SK-N-SH (cell line): ENCODE measurements around the gene XIRP1. TPM values are rescaled to one million over a fixed set of nuclear protein-coding genes. Genes with fewer than 3 reads are reported as not detected.

Experiments
- CTCF ChIA-PET: fragments of 300-600, 350-600 bp; formaldehyde crosslinking; extraction: SDS; loops from one replicate; lab custom pipeline; 2021; lab: Yijun Ruan, JAX
- POLR2A ChIA-PET: fragments of 350-600 bp; sonication (Branson Sonifier 250); formaldehyde crosslinking; extraction: SDS; loops from one replicate; lab custom pipeline; 2020; ENCODE audit warnings: antibody characterized with exemption, inconsistent platforms; lab: Yijun Ruan, JAX
- DNase-seq: peaks from one replicate; pipeline ENCODE4 v3.0.0; 2012
- H2AFZ ChIP-seq: fragments of 200-600 bp; sonication (generic); 2 replicates; pipeline ENCODE4 v1.8.1; 2016; ENCODE audit warnings: antibody characterized with exemption, mild to moderate bottlenecking, low read depth
- H3F3A ChIP-seq: fragments of 200-600 bp; sonication (generic); replicated peaks from 2 replicates; pipeline ENCODE3; 2016; ENCODE audit warnings: antibody characterized with exemption, mild to moderate bottlenecking; ENCODE audit not compliant: insufficient read depth
- H3K27ac ChIP-seq, 2 experiments: fragments of 200-500 bp in 1 of 2; fragments of 200-600 bp in 1 of 2; sonication (Bioruptor generic) in 1 of 2; sonication (generic), shearing (Covaris generic) in 1 of 2; 2 replicates each; pipeline versions ENCODE4 v1.5.1 to v1.6.1; 2014 to 2016; ENCODE audit warnings: low read depth in 2 of 2, inconsistent platforms in 1 of 2, low read length in 1 of 2, mild to moderate bottlenecking in 1 of 2, mixed read lengths in 1 of 2
- H3K27me3 ChIP-seq: fragments of 200-600 bp; sonication (generic), shearing (Covaris generic); 2 replicates; pipeline ENCODE4 v1.6.1; 2016; ENCODE audit warnings: mixed run types; ENCODE audit not compliant: insufficient read depth
- H3K36me3 ChIP-seq, 2 experiments: fragments of 200-500 bp in 1 of 2; fragments of 200-600 bp in 1 of 2; sonication (Bioruptor generic) in 1 of 2; sonication (generic) in 1 of 2; replicated peaks in 1 of 2; 2 replicates each; pipeline versions ENCODE3 to v1.5.1; 2014 to 2016; ENCODE audit warnings: low read length in 1 of 2, mild to moderate bottlenecking in 1 of 2; ENCODE audit not compliant: insufficient read depth in 2 of 2, control insufficient read depth in 1 of 2
- H3K4me1 ChIP-seq, 2 experiments: fragments of 200-500 bp in 1 of 2; fragments of 200-600 bp in 1 of 2; sonication (Bioruptor generic) in 1 of 2; sonication (generic), shearing (Covaris generic) in 1 of 2; 2 replicates each; pipeline versions ENCODE4 v1.5.1 to v1.6.1; 2014 to 2016; ENCODE audit warnings: low read depth in 1 of 2, low read length in 1 of 2, mixed run types in 1 of 2; ENCODE audit not compliant: insufficient read depth in 2 of 2, control insufficient read depth in 1 of 2
- H3K4me2 ChIP-seq: fragments of 200-600 bp; sonication (generic), shearing (Covaris generic); 2 replicates; pipeline ENCODE4 v1.6.1; 2017; ENCODE audit warnings: mixed run types
- H3K4me3 ChIP-seq, 2 experiments: fragments of 200-500 bp in 1 of 2; fragments of 200-600 bp in 1 of 2; sonication (Bioruptor generic) in 1 of 2; sonication (generic), shearing (Covaris generic) in 1 of 2; 2 replicates each; pipeline versions ENCODE4 v1.5.1 to v1.8.1; 2014 to 2016; ENCODE audit warnings: low read depth in 2 of 2, inconsistent platforms in 1 of 2, low read length in 1 of 2, mild to moderate bottlenecking in 1 of 2, mixed read lengths in 1 of 2, moderate library complexity in 1 of 2
- H3K79me2 ChIP-seq: fragments of 200-600 bp; sonication (generic); 2 replicates; pipeline ENCODE4 v1.8.1; 2017; ENCODE audit warnings: mild to moderate bottlenecking; ENCODE audit not compliant: insufficient read depth
- H3K9ac ChIP-seq: fragments of 200-600 bp; sonication (generic); 2 replicates; pipeline ENCODE4 v1.6.1; 2017; ENCODE audit warnings: mixed run types
- H3K9me2 ChIP-seq: fragments of 200-600 bp; sonication (generic); 2 replicates; pipeline ENCODE4 v1.6.1; 2017; ENCODE audit warnings: mixed run types
- H3K9me3 ChIP-seq: fragments of 200-600 bp; sonication (generic); 2 replicates; pipeline ENCODE4 v1.6.1; 2017; ENCODE audit warnings: mixed run types, mild to moderate bottlenecking, moderate library complexity
- H4K20me1 ChIP-seq: fragments of 200-600 bp; sonication (generic); 2 replicates; pipeline ENCODE4 v1.6.1; 2017; ENCODE audit warnings: mild to moderate bottlenecking, mixed run types; ENCODE audit not compliant: insufficient read depth
- EP300 ChIP-seq, 2 experiments: IDR thresholded peaks; 2 replicates each; pipeline versions ENCODE4 v1.4.0 to v1.6.1; 2012; ENCODE audit warnings: borderline replicate concordance in 1 of 2, low read depth in 1 of 2, low read length in 1 of 2
- FOSL2 ChIP-seq: IDR thresholded peaks from 2 replicates; pipeline ENCODE4 v1.4.0; 2012; ENCODE audit warnings: low read depth, mild to moderate bottlenecking, moderate library complexity, borderline replicate concordance
- FOXM1 ChIP-seq: IDR thresholded peaks from 2 replicates; pipeline ENCODE4 v1.4.0; 2012; ENCODE audit warnings: low read depth, mild to moderate bottlenecking
- GABPA ChIP-seq: IDR thresholded peaks from 2 replicates; pipeline ENCODE4 v1.4.0; 2012; ENCODE audit warnings: low read depth, mild to moderate bottlenecking
- MAX ChIP-seq: IDR thresholded peaks from 2 replicates; pipeline ENCODE4 v1.4.0; 2012; ENCODE audit warnings: low read depth
- NFIC ChIP-seq: IDR thresholded peaks from 2 replicates; pipeline ENCODE4 v1.4.0; 2012; ENCODE audit warnings: borderline replicate concordance
- RAD21 ChIP-seq: IDR thresholded peaks from 2 replicates; pipeline ENCODE4 v1.6.1; 2012; ENCODE audit warnings: mild to moderate bottlenecking, low read length
- REST ChIP-seq: IDR thresholded peaks from 2 replicates; pipeline ENCODE4 v1.6.1; 2012; ENCODE audit warnings: mild to moderate bottlenecking, low read depth, low read length, moderate library complexity
- RXRA ChIP-seq: IDR thresholded peaks from 2 replicates; pipeline ENCODE4 v1.4.0; 2012; ENCODE audit warnings: low read depth, mild to moderate bottlenecking, borderline replicate concordance
- SIN3A ChIP-seq: IDR thresholded peaks from 2 replicates; pipeline ENCODE4 v1.6.1; 2012; ENCODE audit warnings: low read depth, mild to moderate bottlenecking, low read length, moderate library complexity, borderline replicate concordance
- TCF12 ChIP-seq: IDR thresholded peaks from 2 replicates; pipeline ENCODE4 v1.4.0; 2012
- USF1 ChIP-seq: IDR thresholded peaks from 2 replicates; pipeline ENCODE4 v1.4.0; 2012; ENCODE audit warnings: low read depth, borderline replicate concordance
- YY1 ChIP-seq: IDR thresholded peaks from 2 replicates; pipeline ENCODE4 v1.4.0; 2012; ENCODE audit warnings: low read depth, mild to moderate bottlenecking
- ZBTB33 ChIP-seq: IDR thresholded peaks from 2 replicates; pipeline ENCODE4 v1.4.0; 2012; ENCODE audit warnings: low read depth, borderline replicate concordance
- WGBS: methylation state at CpG from one replicate; pipeline ENCODE4 v1.1.6; 2017; ENCODE audit warnings: low lambda C conversion rate; 5-methylcytosine and 5-hydroxymethylcytosine counted together
- polyA plus RNA-seq, 3 experiments: library from polyadenylated mRNA; depleted of rRNA; stranded (reverse); fragments of >200 nt; gene quantifications; 2 replicates each; pipeline ENCODE4 v1.2.3, GENCODE V29; 2012
- TF ChIP-seq, protein P1 (sequence below): IDR thresholded peaks from 2 replicates; pipeline ENCODE4; 2012
- TF ChIP-seq, protein P2 (sequence below): fragments of 200-600 bp; sonication (generic); IDR thresholded peaks from 2 replicates; pipeline ENCODE4 v1.6.1; 2017; ENCODE audit warnings: antibody characterized with exemption, mild to moderate bottlenecking, moderate library complexity

XIRP1 gene
- polyA plus RNA-seq, 1 of the 3 experiments (the other 2 are of a cell fraction) = not detected

GRCh38 chr3:39166134-39166710 is 26.2 kb downstream of the XIRP1 start:
- H4K20me1 ChIP-seq = no peaks in the 10 kb centered on the region
- peak overlapping the region; percentile 26; the same call in 1 of the 2 replicates for H3K4me2 ChIP-seq
- no peaks in the 10 kb centered on the region for H3K9me2 ChIP-seq
- peak overlapping the region in 1 of 2 experiments; percentile 72; a peak in 2 of 4 replicates for H3K27ac ChIP-seq
- TF ChIP-seq RXRA (no peak; the same call in 1 of the 2 replicates), REST (no peak), ZBTB33 (no peak), NFIC (peak; percentile 44), RAD21 (0 out of 2 replicates have a peak, but pooled peaks have one; percentile 14), FOSL2 (peak; percentile 62), FOXM1 (no peak), SIN3A (no peak), TCF12 (peak; percentile 51; the same call in 1 of the 2 replicates), USF1 (no peak), EP300 (IDR thresholded peaks at IDR 0.05; ENCODE audit: borderline replicate concordance in 1 of 2, low read depth in 1 of 2, low read length in 1 of 2) (0 out of 4 replicates have a peak, but pooled peaks of 1 of the 2 experiments have one; percentile 13), GABPA (peak; percentile 36; the same call in 1 of the 2 replicates), MAX (0 out of 2 replicates have a peak, but pooled peaks have one; percentile 12), YY1 (peak; percentile 34; the same call in 1 of the 2 replicates)
- TF ChIP-seq, protein P1, sequence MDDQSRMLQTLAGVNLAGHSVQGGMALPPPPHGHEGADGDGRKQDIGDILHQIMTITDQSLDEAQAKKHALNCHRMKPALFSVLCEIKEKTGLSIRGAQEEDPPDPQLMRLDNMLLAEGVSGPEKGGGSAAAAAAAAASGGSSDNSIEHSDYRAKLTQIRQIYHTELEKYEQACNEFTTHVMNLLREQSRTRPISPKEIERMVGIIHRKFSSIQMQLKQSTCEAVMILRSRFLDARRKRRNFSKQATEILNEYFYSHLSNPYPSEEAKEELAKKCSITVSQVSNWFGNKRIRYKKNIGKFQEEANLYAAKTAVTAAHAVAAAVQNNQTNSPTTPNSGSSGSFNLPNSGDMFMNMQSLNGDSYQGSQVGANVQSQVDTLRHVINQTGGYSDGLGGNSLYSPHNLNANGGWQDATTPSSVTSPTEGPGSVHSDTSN = peak; percentile 60
- TF ChIP-seq, protein P2, sequence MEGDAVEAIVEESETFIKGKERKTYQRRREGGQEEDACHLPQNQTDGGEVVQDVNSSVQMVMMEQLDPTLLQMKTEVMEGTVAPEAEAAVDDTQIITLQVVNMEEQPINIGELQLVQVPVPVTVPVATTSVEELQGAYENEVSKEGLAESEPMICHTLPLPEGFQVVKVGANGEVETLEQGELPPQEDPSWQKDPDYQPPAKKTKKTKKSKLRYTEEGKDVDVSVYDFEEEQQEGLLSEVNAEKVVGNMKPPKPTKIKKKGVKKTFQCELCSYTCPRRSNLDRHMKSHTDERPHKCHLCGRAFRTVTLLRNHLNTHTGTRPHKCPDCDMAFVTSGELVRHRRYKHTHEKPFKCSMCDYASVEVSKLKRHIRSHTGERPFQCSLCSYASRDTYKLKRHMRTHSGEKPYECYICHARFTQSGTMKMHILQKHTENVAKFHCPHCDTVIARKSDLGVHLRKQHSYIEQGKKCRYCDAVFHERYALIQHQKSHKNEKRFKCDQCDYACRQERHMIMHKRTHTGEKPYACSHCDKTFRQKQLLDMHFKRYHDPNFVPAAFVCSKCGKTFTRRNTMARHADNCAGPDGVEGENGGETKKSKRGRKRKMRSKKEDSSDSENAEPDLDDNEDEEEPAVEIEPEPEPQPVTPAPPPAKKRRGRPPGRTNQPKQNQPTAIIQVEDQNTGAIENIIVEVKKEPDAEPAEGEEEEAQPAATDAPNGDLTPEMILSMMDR = peak; percentile 32; the same call in 1 of the 2 replicates
- no peak overlapping the region for H3K9ac ChIP-seq
- WGBS = 35% methylated on average over 3 of the region's 3 CpGs
- POLR2A ChIA-PET = no interaction called here
- peak overlapping the region; percentile 81; the same call in 1 of the 2 replicates for H2AFZ ChIP-seq
- H3K27me3 ChIP-seq = no peaks in the 10 kb centered on the region
- CTCF ChIA-PET = no interaction called here
- H3F3A ChIP-seq = peaks cover 17% of the 10 kb centered on the region
- no peaks in the 10 kb centered on the region for H3K79me2 ChIP-seq
- no peak for DNase-seq
- H3K4me3 ChIP-seq = no peak overlapping the region
- H3K9me3 ChIP-seq = no peaks in the 10 kb centered on the region
- peaks cover 0 to 22% of the 10 kb centered on the region in 2 experiments; a peak in 2 of 4 replicates for H3K4me1 ChIP-seq
- no peaks in the 10 kb centered on the region for H3K36me3 ChIP-seq
